Stomach (tissue), 4 donors: ENCODE measurements around the gene ALDOC.

Experiments used
- CTCF ChIP-seq, 7 experiments: fragments of 450-650 bp in 4 of 7; fragments of 200-600 bp in 3 of 7; sonication (generic) in 3 of 7; IDR thresholded peaks; one replicate each; pipeline ENCODE4 v1.5.1; 2016 to 2019; ENCODE audit warnings: antibody characterized with exemption in 7 of 7, control low read depth in 2 of 7, mild to moderate bottlenecking in 1 of 7
- EP300 ChIP-seq: sonication (generic); formaldehyde crosslinking; IDR thresholded peaks from one replicate; pipeline ENCODE4 v1.6.1; 2017; ENCODE audit warnings: antibody characterized with exemption
- POLR2A ChIP-seq, 4 donors: fragments of 450-650 bp; IDR thresholded peaks; one replicate each; pipeline ENCODE4 v1.6.1; 2016; ENCODE audit warnings: antibody characterized with exemption in 4 of 4, control low read depth in 2 of 4, mild to moderate bottlenecking in 1 of 4, moderate library complexity in 1 of 4
- POLR2AphosphoS5 ChIP-seq, 3 donors: sonication (generic); formaldehyde crosslinking; IDR thresholded peaks; one replicate each; pipeline ENCODE4 v1.6.1; 2016; ENCODE audit warnings: antibody characterized with exemption in 3 of 3

- TF ChIP-seq POLR2A (IDR thresholded peaks at IDR 0.05) (peak in 2 of 4 donors; percentile 65 to 69), CTCF (IDR thresholded peaks at IDR 0.05) (no peak), EP300 (no peak), POLR2AphosphoS5 (IDR thresholded peaks at IDR 0.05) (peak; percentile 63 to 91 (median 86))
These were observed 5.2 kb downstream of the ALDOC start, which contains the start of gene PIGS for GRCh38 chr17:28571361-28572122.
